Measurements from ENCODE around the gene TRMU. TPM values are rescaled to one million over a fixed set of nuclear protein-coding genes. Genes with fewer than 3 reads are reported as not detected.

Gene TRMU
- total and polyA plus RNA-seq, 2 of the 4 experiments (the other 2 are of a cell fraction), result 19.0 to 36.4 TPM

DNA sequence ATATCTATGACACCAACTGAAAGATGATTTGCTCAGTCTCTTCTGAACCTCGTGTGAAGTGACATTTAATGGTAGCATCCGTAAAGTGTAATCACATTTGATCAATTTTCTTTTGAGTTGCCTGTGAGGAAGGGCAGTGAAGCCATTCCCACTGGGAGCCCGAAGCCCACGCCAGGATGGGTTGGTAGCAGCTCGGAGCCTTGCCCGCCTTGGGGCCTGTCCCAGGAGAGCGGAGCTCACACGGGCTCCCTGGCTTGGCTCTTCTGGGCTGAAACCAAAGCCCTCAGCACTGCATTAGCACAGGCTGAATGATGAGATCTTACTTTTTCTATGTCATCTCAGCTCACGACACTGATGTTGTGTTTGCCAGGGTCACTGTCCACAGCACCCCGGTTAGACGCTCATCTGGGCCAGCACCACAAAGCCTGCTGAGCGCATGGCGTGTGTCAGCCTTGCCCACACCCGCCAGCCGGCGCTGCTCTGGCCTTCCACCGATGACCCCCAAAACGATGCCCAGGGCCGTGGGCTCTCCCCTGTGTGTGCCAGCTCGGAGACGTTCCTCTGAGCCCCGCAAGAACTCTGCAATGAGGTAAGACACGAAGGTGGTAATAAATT is 9.3 kb upstream of the TRMU start:
- no peaks in the 10 kb centered on the region for H3K27me3 ChIP-seq (ENCODE audit: control insufficient read depth, insufficient read depth, low read length)
- no peaks in the 10 kb centered on the region; the same call in 1 of the 2 replicates for H3K9me1 ChIP-seq (ENCODE audit: insufficient read depth, low read length)
- no peak overlapping the region for H3K56ac ChIP-seq (ENCODE audit: extremely low read depth, insufficient read depth, low read length)
- no peak overlapping the region for H2BK5ac ChIP-seq (ENCODE audit: low read depth, low read length, poor library complexity, severe bottlenecking)
- no peaks in the 10 kb centered on the region for H3K4me1 ChIP-seq (ENCODE audit: control insufficient read depth, insufficient read depth, low read length)
- H3K23ac ChIP-seq (ENCODE audit: low read depth, low read length), result no peak overlapping the region
- no peak for TF ChIP-seq POLR2A (IDR thresholded peaks at IDR 0.05; ENCODE audit: low read depth, low read length)
- no peak for TF ChIP-seq MXI1 (IDR thresholded peaks at IDR 0.05; ENCODE audit: borderline replicate concordance, low read depth, low read length)
- no peak for TF ChIP-seq RFX5 (IDR thresholded peaks at IDR 0.05; ENCODE audit: low read depth, low read length)
- TF ChIP-seq MAFK (IDR thresholded peaks at IDR 0.05; ENCODE audit: low read depth, low read length), result no peak
- no peak overlapping the region for H2BK15ac ChIP-seq (ENCODE audit: low read depth, low read length)
- no TSS peak for BruUV-seq (replicated peaks)
- ATAC-seq (ENCODE audit: low read depth) (no peak), DNase-seq (no peak)
- intact Hi-C loops (cut with micrococcal nuclease), result no loop called here
- no peak overlapping the region for H4K91ac ChIP-seq (ENCODE audit: insufficient read depth, low read depth, low read length)
- H3K14ac ChIP-seq (replicated peaks; ENCODE audit: low read depth, low read length), result no peak overlapping the region
- no peak overlapping the region for H3K18ac ChIP-seq (ENCODE audit: low read depth, low read length)
- dilution Hi-C loops (cut with HindIII; ENCODE audit: low sequenced_read_pairs, unreplicated experiment), result no loop called here
- no peak overlapping the region for H2AK9ac ChIP-seq (replicated peaks; ENCODE audit: low read depth, low read length, poor library complexity)
- no peak overlapping the region for H4K8ac ChIP-seq (ENCODE audit: low read depth in 2 of 2, low read length in 2 of 2)
- no peak overlapping the region for H3K9ac ChIP-seq (ENCODE audit: low read depth, low read length)
- ChIA-PET POLR2A (ENCODE audit: unreplicated experiment) (no interaction called here), CTCF (no interaction called here)
- no peaks in the 10 kb centered on the region for H3K9me3 ChIP-seq (ENCODE audit: control insufficient read depth, insufficient read depth, low read length)
- H4K5ac ChIP-seq (ENCODE audit: low read depth, low read length), result no peak overlapping the region
- H2BK20ac ChIP-seq (ENCODE audit: low read depth, low read length), result no peak overlapping the region
- WGBS, 2 experiments (ENCODE audit: extremely low coverage in 2 of 2, insufficient read length in 1 of 2), result 95% methylated on average over 13 of the region's 23 CpGs; no CpG with 5 or more reads in 1 of the 2 experiments
- no peak overlapping the region for H3K4me3 ChIP-seq (ENCODE audit: insufficient read depth, low read depth, low read length)
- H3K27ac ChIP-seq (ENCODE audit: insufficient read depth, low read length), result no peak overlapping the region
- H2AFZ ChIP-seq (replicated peaks; ENCODE audit: low read length, poor library complexity), result no peak overlapping the region
- H3K4ac ChIP-seq (ENCODE audit: low read depth, low read length), result no peak overlapping the region
- H2BK120ac ChIP-seq (ENCODE audit: low read depth, low read length), result no peak overlapping the region
- H3K79me1 ChIP-seq (ENCODE audit: low read depth in 1 of 2, low read length in 2 of 2), result peaks cover 5 to 20% of the 10 kb centered on the region in 2 experiments; a peak in 3 of 4 replicates
- no peak overlapping the region for H2AK5ac ChIP-seq (ENCODE audit: low read depth, low read length)
- H3K36me3 ChIP-seq (ENCODE audit: control insufficient read depth, insufficient read depth, low read length), result peaks cover 28% of the 10 kb centered on the region
- no peak overlapping the region for H3K4me2 ChIP-seq (ENCODE audit: low read depth, low read length)
- in situ Hi-C loops (cut with MboI; ENCODE audit: low sequenced_read_pairs), result no loop called here
- H4K20me1 ChIP-seq (ENCODE audit: insufficient read depth, low read length), result no peaks in the 10 kb centered on the region
